HG02870 (cell line): ENCODE measurements around the gene SPIRE2.
"Not testable (repeated sequence)": the region's sequence is repeated elsewhere in the genome, so short reads cannot be mapped to it uniquely, and the experiment has no call there.

Experiments used
- ATAC-seq: cut with Tn5 transposase; IDR thresholded peaks from one replicate; pipeline ENCODE4 v1.9.1; 2021; ENCODE audit warnings: mild to moderate bottlenecking, moderate library complexity; ENCODE audit not compliant: unreplicated experiment

SPIRE2 gene

GRCh38 chr16:89808475-89808874 is 19.8 kb upstream of the SPIRE2 start:
- no peak for ATAC-seq

GRCh38 chr16:89811321-89811720 is 17.0 kb upstream of the SPIRE2 start:
- no peak for ATAC-seq

DNA sequence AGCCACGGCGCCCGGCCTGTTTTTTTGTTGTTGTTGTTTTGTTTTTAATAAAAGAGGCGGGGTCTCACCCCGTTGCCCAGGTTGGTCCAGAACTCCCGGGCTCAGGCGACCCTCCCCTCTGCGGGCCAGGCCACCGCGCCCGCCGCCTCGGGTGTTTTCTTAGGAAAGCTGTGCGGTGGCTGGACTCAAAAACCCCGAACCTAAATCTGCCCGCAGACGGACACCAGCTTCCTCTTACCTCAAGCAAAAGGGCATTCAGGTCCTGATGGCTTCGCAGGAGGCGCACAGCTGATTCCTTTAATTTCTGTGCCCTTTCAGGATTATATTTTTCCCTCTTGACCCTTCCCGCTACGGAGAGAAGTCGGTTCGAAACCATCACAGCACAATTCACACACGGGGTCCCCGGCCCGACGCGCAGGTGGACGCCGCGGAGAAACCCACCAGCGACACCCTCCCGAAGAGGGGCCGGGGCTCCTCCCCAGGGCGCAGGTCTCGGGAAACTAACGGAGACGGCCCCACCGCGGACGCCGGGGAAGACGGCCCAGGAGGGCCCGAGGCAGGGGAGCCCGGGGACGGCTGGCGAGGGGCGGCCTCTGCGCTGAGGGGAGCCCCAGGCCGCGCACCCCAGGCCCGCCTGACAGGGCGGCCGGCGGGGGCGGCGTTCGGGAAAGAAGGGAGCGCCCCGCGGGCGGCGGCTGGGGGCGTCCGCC is 12.5 kb upstream of the SPIRE2 start:
- ATAC-seq, result no peak

- ATAC-seq, result not testable (repeated sequence)
Measured at GRCh38 chr16:89818851-89819403, 9.3 kb upstream of the SPIRE2 start.

GRCh38 chr16:89819448-89819847 is 8.8 kb upstream of the SPIRE2 start:
- ATAC-seq, result not testable (repeated sequence)

DNA sequence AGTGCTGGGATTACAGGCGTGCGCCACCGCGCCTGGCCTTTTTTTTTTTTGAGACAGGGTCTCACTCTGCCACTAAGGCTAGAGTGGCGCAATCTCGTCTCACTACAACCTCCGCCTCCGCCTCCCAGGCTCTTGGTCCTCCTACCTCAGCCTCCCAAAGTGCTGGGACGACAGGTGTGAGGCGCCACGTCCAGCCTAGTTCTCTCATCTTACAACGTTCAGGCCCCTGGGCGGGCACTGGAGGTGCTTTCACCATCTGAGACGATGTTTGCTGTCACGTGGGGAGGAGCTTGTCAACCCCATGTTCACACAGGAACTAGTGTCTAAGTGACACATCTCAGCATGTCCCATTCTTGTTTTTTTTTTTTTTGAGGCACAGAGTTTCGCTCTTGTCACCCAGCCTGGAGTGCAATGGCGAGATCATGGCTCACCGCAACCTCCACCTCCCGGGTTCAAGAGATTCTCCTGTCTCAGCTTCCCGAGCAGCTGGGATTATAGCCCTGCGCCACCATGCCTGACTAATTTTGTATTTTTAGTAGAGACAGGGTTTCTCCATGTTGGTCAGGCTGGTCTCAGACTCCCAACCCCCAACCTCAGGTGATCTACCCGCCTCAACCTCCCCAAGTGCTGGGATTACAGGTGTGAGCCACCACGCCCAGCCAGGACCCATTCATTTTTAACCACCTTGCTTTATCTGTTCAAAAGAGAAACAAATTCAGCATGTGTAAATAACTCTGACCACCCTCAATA is 6.7 kb upstream of the SPIRE2 start:
- ATAC-seq, result no peak

DNA sequence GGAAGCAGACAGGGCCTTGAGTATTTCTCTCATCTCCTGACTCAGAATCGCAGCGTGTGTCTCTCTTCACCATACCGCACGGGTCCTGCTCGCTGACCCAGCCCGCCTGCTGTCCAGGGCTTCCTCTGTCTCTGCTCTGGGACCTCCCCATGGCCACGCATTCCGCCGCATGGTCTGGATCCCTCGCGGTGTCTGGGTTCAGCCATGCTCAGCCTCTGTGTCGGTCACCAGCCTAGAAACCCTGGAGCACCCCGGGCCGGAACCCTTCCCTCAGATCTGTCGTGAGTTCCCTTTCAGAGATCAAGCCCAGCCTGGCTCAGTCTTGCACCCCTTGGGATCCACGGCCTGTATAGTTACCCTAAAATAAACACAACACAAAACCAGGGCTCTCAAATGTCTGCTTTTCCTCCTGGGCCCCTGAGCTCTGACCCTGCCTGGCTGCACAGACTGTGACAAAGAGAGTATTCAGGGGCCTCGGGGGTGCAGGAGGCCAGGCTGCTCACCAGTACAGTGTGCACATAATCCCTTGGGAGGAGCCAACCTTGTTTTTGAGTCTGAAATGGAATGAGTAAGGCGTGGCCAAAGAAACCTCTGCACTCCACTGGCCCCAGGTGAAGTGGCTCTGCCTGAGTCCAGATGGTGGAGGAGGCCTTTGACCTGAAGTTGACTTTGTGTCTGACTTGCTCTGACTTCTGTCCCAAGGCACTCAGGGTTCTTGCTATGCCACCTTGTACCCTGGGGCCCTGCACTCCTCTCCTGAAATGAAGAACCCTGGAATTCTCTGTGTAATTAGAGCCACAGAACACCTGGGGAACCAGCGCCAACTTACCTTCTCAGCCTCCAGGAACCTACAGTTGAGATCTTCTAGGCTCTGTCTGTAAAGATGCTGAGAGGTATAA is 5.8 kb upstream of the SPIRE2 start:
- no peak for ATAC-seq

DNA sequence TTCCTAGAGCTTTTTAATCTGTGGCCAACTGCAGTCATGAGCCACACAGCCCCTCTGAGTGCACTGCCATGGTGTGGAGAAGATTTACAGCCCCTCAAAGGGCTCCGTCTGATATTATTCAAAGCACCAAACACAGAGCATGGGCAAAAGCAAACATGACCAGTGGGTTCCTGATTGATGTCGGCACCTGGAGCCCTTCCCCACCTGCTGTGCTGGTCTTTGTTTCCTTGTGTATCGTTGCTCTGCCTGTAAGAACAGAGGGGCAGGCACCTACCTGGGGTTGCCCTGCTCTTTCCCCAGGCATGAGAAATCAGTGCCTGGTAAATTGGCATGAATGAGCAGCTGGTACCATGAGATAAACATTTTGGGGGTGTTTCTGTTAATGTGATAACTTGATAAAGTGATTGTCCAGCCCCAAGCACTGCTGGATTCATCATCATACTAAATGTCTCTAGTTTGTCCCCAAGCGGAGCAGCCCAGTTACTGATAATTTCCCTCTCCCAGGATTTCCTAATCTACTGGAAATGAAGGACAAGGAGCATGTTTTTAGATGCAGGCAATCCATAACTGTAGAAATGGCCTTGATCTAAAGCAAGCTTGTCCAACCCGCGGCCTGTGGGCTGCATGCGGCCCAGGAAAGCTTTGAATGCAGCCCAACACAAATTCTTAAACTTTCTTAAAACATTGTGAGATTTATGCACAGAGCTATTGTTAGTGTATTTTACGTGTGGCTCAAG is 5.0 kb upstream of the SPIRE2 start:
- ATAC-seq, result no peak

DNA sequence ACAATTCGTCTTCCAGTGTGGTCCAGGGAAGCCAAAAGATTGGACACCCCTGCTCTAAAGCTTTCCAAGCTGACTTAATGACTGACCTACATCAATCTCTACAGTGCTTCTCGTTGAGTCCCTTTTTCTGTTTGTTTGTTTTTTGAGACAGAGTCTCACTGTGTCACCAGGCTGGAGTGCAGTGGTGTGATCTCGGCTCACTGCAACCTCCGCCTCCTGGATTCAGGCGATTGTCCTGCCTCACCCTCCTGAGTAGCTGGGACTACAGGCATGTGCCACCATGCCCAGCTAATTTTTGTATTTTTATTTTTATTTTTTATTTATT is 4.5 kb upstream of the SPIRE2 start:
- ATAC-seq, result not testable (repeated sequence)

- ATAC-seq, result no peak
Measured at GRCh38 chr16:89826531-89827382, 1.5 kb upstream of the SPIRE2 start.

DNA sequence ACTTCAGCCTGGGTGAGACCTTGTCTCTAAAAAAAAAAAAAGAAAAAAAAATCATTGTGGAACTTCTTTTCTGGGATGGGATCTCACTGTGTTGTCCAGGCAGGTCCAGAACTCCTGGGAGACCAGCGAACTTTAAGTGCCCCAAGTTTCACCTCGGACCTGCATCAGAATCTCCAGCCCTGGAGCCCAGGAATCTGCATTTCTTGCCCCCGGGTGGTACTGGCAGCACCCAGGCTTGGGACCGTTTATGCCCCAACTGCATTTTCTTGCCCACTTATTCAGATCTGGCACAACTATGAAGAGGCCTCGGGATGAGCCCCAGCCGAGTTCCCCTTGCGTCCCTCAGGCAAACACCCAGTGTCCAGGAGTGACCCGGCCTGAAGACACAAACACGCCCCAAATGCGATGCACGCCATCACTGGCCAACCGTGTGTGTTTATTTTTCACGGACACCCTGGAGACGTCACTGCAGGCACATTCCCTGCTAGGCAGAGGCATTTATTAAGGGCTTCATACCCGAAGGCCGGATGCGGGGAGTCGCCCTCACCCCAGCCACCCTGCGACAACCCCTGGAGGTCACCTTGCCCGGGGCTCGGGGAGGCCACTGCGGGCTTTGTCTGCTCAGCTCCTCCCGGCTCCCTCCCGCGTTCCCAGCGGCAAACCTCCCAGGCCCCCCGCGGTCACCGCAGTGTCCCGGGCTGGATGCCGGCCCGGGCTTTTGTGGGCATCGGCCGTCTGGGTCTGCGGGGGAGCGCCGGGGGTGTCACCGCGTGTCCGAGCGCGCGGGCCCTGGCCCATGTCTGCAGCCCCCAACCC is 684 bp upstream of the SPIRE2 start:
- ATAC-seq, result no peak

GRCh38 chr16:89828870-89829629 is 775 bp downstream of the SPIRE2 start:
- ATAC-seq, result no peak

- no peak for ATAC-seq
Measured at GRCh38 chr16:89829630-89830437, 1.6 kb downstream of the SPIRE2 start.

GRCh38 chr16:89831810-89832328 is 3.6 kb downstream of the SPIRE2 start:
- ATAC-seq, result no peak

DNA sequence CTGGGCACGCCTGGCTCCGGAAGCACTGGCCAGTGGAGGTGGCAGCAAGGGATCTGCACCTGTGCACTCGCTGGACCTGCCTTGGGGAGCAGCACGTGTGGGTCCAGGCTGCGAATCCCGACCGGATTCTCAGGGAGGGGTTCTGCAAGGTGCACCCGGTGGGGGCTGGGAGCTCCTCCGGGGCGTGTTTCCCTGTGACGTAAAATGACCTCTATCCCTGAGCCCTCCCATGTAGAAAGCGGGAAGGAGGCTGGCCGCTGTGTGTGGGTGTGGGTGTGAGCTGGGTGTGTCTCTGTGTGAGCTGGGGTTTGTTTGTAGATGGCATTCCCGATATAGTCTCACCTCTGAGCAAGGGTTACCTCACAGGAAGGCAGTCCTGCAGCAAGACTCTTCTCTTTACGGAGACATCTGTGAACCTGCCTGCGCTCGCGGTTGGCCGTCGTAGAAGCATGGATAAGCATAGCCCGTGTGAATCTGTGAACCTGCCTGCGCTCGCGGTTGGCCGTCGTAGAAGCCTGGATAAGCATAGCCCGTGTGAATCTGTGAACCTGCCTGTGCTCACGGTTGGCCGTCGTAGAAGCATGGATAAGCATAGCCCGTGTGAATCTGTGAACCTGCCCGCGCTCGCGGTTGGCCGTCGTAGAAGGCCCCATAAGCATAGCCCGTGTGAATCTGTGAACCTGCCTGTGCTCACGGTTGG is 5.5 kb downstream of the SPIRE2 start:
- ATAC-seq, result not testable (repeated sequence)

DNA sequence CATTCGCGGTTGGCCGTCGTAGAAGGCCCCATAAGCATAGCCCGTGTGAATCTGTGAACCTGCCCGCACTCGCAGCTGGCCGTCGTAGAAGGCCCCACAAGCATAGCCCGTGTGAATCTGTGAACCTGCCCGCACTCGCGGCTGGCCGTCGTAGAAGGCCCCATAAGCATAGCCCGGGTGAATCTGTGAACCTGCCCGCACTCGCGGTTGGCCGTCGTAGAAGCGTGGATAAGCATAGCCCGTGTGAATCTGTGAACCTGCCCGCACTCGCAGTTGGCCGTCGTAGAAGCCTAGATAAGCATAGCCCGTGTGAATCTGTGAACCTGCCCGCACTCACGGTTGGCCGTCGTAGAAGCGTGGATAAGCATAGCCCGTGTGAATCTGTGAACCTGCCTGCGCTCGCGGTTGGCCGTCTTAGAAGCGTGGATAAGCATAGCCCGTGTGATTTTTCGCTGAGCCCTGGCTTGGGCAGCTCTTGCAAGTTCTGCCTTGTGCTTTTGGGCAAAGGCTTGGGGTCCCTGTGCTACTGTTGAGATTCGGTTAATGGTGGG is 6.6 kb downstream of the SPIRE2 start:
- not testable (repeated sequence) for ATAC-seq
